Activated CD4-positive, alpha-beta memory T cell treated with anti-CD3 and anti-CD28 coated beads, Interleukin-2, amount 10 ng/mL, durations not matched to agents 7 days and 5 days (primary cell): Measurements from ENCODE around the gene B3GAT1. TPM values are rescaled to one million over a fixed set of nuclear protein-coding genes. Genes with fewer than 3 reads are reported as not detected.
"Not testable (repeated sequence)": the region's sequence is repeated elsewhere in the genome, so short reads cannot be mapped to it uniquely, and the experiment has no call there.

ENCODE experiments used
- CTCF ChIA-PET: fragments of 350-600 bp; sonication (Branson Sonifier 250); formaldehyde crosslinking; loops from one replicate; lab custom pipeline; 2021; ENCODE audit warnings: antibody characterized with exemption, inconsistent platforms; lab: Charles Lee
- POLR2A ChIA-PET: fragments of 350-600 bp; sonication (Branson Sonifier 250); formaldehyde crosslinking; loops from one replicate; lab custom pipeline; 2021; ENCODE audit warnings: antibody characterized with exemption; lab: Charles Lee
- DNase-seq: peaks from one replicate; pipeline ENCODE4 v3.0.0-alpha.2; 2020
- H3K27ac Mint-ChIP-seq: one replicate; pipeline ENCODE4 v1.8.0; 2021; ENCODE audit warnings: mild to moderate bottlenecking, mixed read lengths
- H3K27me3 Mint-ChIP-seq: one replicate; pipeline ENCODE4 v1.8.0; 2021; ENCODE audit warnings: mixed read lengths
- H3K36me3 Mint-ChIP-seq: one replicate; pipeline ENCODE4 v1.8.0; 2021; ENCODE audit warnings: low read depth, mixed read lengths
- H3K4me1 Mint-ChIP-seq: one replicate; pipeline ENCODE4 v1.8.0; 2021; ENCODE audit warnings: mixed read lengths
- H3K4me3 Mint-ChIP-seq: one replicate; pipeline ENCODE4 v1.8.0; 2021; ENCODE audit warnings: mild to moderate bottlenecking, mixed read lengths
- H3K9me3 Mint-ChIP-seq: one replicate; pipeline ENCODE4 v1.8.0; 2021; ENCODE audit warnings: mixed read lengths
- total RNA-seq, 2 experiments: library from RNA; stranded (reverse); gene quantifications; one replicate each; pipeline ENCODE4 v1.2.3, GENCODE V29; 2021

B3GAT1 gene
- total RNA-seq, 2 experiments from 2014 or later, result 10.5 to 11.0 TPM

GRCh38 chr11:134449713-134450112 is 37.7 kb upstream of the B3GAT1 start:
- Mint-ChIP-seq H3K27ac (no peak overlapping the region), H3K27me3 (no peaks in the 10 kb centered on the region), H3K36me3 (no peaks in the 10 kb centered on the region), H3K4me1 (no peaks in the 10 kb centered on the region), H3K9me3 (peaks cover under 1% of the 10 kb centered on the region), H3K4me3 (no peak overlapping the region)
- ChIA-PET POLR2A (no interaction called here), CTCF (no interaction called here)
- no peak for DNase-seq

GRCh38 chr11:134449051-134449450 is 37.0 kb upstream of the B3GAT1 start:
- Mint-ChIP-seq H3K4me1 (peaks cover under 1% of the 10 kb centered on the region), H3K4me3 (no peak overlapping the region), H3K27me3 (no peaks in the 10 kb centered on the region), H3K27ac (no peak overlapping the region), H3K36me3 (peaks cover 1% of the 10 kb centered on the region), H3K9me3 (peaks cover 6% of the 10 kb centered on the region)
- ChIA-PET POLR2A (no interaction called here), CTCF (no interaction called here)
- no peak for DNase-seq

GRCh38 chr11:134447696-134448095 is 35.7 kb upstream of the B3GAT1 start:
- Mint-ChIP-seq H3K36me3 (peaks cover 2% of the 10 kb centered on the region), H3K27ac (no peak overlapping the region), H3K9me3 (peaks cover 10% of the 10 kb centered on the region), H3K27me3 (peaks cover 1% of the 10 kb centered on the region), H3K4me3 (no peak overlapping the region), H3K4me1 (peaks cover 2% of the 10 kb centered on the region)
- ChIA-PET CTCF (no interaction called here), POLR2A (no interaction called here)
- no peak for DNase-seq

- DNase-seq, result no peak
- H3K27me3 Mint-ChIP-seq, result peaks cover 4% of the 10 kb centered on the region
- peaks cover 10% of the 10 kb centered on the region for H3K9me3 Mint-ChIP-seq
- peaks cover 2% of the 10 kb centered on the region for H3K4me1 Mint-ChIP-seq
- peaks cover 2% of the 10 kb centered on the region for H3K36me3 Mint-ChIP-seq
- H3K27ac Mint-ChIP-seq, result no peak overlapping the region
- ChIA-PET CTCF (no interaction called here), POLR2A (no interaction called here)
- H3K4me3 Mint-ChIP-seq, result no peak overlapping the region
These were observed 33.7 kb upstream of the B3GAT1 start for GRCh38 chr11:134445601-134446325.

GRCh38 chr11:134444160-134445108 is 32.4 kb upstream of the B3GAT1 start:
- H3K4me1 Mint-ChIP-seq, H3K4me3 Mint-ChIP-seq, POLR2A ChIA-PET, H3K27me3 Mint-ChIP-seq, CTCF ChIA-PET, H3K27ac Mint-ChIP-seq, DNase-seq, H3K36me3 Mint-ChIP-seq: not testable (repeated sequence)
- peaks cover 10% of the 10 kb centered on the region for H3K9me3 Mint-ChIP-seq

- CTCF ChIA-PET, result no interaction called here
- no peak overlapping the region for H3K27ac Mint-ChIP-seq
- H3K27me3 Mint-ChIP-seq, result peaks cover 4% of the 10 kb centered on the region
- H3K36me3 Mint-ChIP-seq, result peaks cover 2% of the 10 kb centered on the region
- peaks cover 10% of the 10 kb centered on the region for H3K9me3 Mint-ChIP-seq
- H3K4me1 Mint-ChIP-seq, result peaks cover 2% of the 10 kb centered on the region
- H3K4me3 Mint-ChIP-seq, result no peak overlapping the region
- POLR2A ChIA-PET, result no interaction called here
- DNase-seq, result no peak
These were observed 31.2 kb upstream of the B3GAT1 start for GRCh38 chr11:134443246-134443645.

GRCh38 chr11:134442246-134442645 is 30.2 kb upstream of the B3GAT1 start:
- H3K27me3 Mint-ChIP-seq, result peaks cover 4% of the 10 kb centered on the region
- H3K36me3 Mint-ChIP-seq, result peaks cover 2% of the 10 kb centered on the region
- H3K9me3 Mint-ChIP-seq, result peaks cover 10% of the 10 kb centered on the region
- no peak for DNase-seq
- POLR2A ChIA-PET, result no interaction called here
- no peak overlapping the region for H3K4me3 Mint-ChIP-seq
- H3K27ac Mint-ChIP-seq, result no peak overlapping the region
- CTCF ChIA-PET, result no interaction called here
- H3K4me1 Mint-ChIP-seq, result peaks cover 2% of the 10 kb centered on the region

- CTCF ChIA-PET, result no interaction called here
- peaks cover 2% of the 10 kb centered on the region for H3K36me3 Mint-ChIP-seq
- H3K4me1 Mint-ChIP-seq, result peaks cover 2% of the 10 kb centered on the region
- H3K4me3 Mint-ChIP-seq, result no peak overlapping the region
- H3K27ac Mint-ChIP-seq, result no peak overlapping the region
- H3K9me3 Mint-ChIP-seq, result peaks cover 10% of the 10 kb centered on the region
- H3K27me3 Mint-ChIP-seq, result peaks cover 4% of the 10 kb centered on the region
- DNase-seq, result no peak
- POLR2A ChIA-PET, result no interaction called here
These were observed 29.7 kb upstream of the B3GAT1 start for GRCh38 chr11:134441706-134442105.

GRCh38 chr11:134441281-134441680 is 29.2 kb upstream of the B3GAT1 start:
- CTCF ChIA-PET, result no interaction called here
- Mint-ChIP-seq H3K4me1 (peaks cover 2% of the 10 kb centered on the region), H3K27me3 (peaks cover 4% of the 10 kb centered on the region), H3K27ac (no peak overlapping the region), H3K9me3 (peaks cover 10% of the 10 kb centered on the region), H3K4me3 (no peak overlapping the region), H3K36me3 (peaks cover 2% of the 10 kb centered on the region)
- POLR2A ChIA-PET, result no interaction called here
- no peak for DNase-seq

- POLR2A ChIA-PET, result no interaction called here
- Mint-ChIP-seq H3K9me3 (peaks cover 10% of the 10 kb centered on the region), H3K4me1 (peaks cover 2% of the 10 kb centered on the region), H3K27ac (no peak overlapping the region), H3K4me3 (no peak overlapping the region), H3K27me3 (peaks cover 4% of the 10 kb centered on the region), H3K36me3 (peaks cover 2% of the 10 kb centered on the region)
- CTCF ChIA-PET, result no interaction called here
- DNase-seq, result no peak
These were observed 28.8 kb upstream of the B3GAT1 start for GRCh38 chr11:134440851-134441250.

GRCh38 chr11:134438542-134439537 is 26.8 kb upstream of the B3GAT1 start:
- Mint-ChIP-seq H3K9me3 (peaks cover 3% of the 10 kb centered on the region), H3K4me3 (no peak overlapping the region), H3K36me3 (no peaks in the 10 kb centered on the region), H3K27ac (no peak overlapping the region), H3K4me1 (no peaks in the 10 kb centered on the region), H3K27me3 (peaks cover 4% of the 10 kb centered on the region)
- ChIA-PET CTCF (no interaction called here), POLR2A (no interaction called here)
- DNase-seq, result no peak

GRCh38 chr11:134437821-134438220 is 25.8 kb upstream of the B3GAT1 start:
- H3K36me3 Mint-ChIP-seq, result no peaks in the 10 kb centered on the region
- ChIA-PET CTCF (no interaction called here), POLR2A (no interaction called here)
- no peaks in the 10 kb centered on the region for H3K9me3 Mint-ChIP-seq
- no peak overlapping the region for H3K4me3 Mint-ChIP-seq
- peaks cover 9% of the 10 kb centered on the region for H3K27me3 Mint-ChIP-seq
- no peak for DNase-seq
- H3K27ac Mint-ChIP-seq, result no peak overlapping the region
- no peaks in the 10 kb centered on the region for H3K4me1 Mint-ChIP-seq
